Mucosa of descending colon (tissue), 3 donors: ENCODE data around the gene SLC9A9. TPM values are rescaled to one million over a fixed set of nuclear protein-coding genes. Genes with fewer than 3 reads are reported as not detected.
"Not testable (repeated sequence)": the region's sequence is repeated elsewhere in the genome, so short reads cannot be mapped to it uniquely, and the experiment has no call there.

Experiments
- ATAC-seq: fragments of 200-7000 bp; cut with Tn5 transposase; one replicate; pipeline ENCODE4 v1.9.1; 2020; ENCODE audit warnings: mild to moderate bottlenecking, moderate library complexity
- DNase-seq, 3 donors: peaks; one replicate each; pipeline ENCODE4 v3.0.0-alpha.2; 2020
- H3K36me3 ChIP-seq: fragments of 200-600 bp; one replicate; pipeline ENCODE4 v1.8.0; 2021; ENCODE audit warnings: low read depth, mild to moderate bottlenecking
- H3K4me1 ChIP-seq: fragments of 200-600 bp; one replicate; pipeline ENCODE4 v1.8.0; 2021; ENCODE audit warnings: low read depth, mild to moderate bottlenecking
- H3K4me3 ChIP-seq: fragments of 200-600 bp; one replicate; pipeline ENCODE4 v1.8.0; 2021; ENCODE audit warnings: mild to moderate bottlenecking
- H3K9me3 ChIP-seq: fragments of 200-600 bp; one replicate; pipeline ENCODE4 v1.8.0; 2021; ENCODE audit warnings: mild to moderate bottlenecking
- intact Hi-C, 2 donors: fragments of 100-400 bp; cut with DNase I in 1 of 2; cut with micrococcal nuclease in 1 of 2; formaldehyde crosslinking; loops; one replicate each; pipeline versions ENCODE4 v1.11.0 to v1.11.1; 2022; cut with DNase I, micrococcal nuclease
- total RNA-seq, 3 donors: library from RNA; stranded (reverse); fragmentation: NEBNext Ultra II Directional in 2 of 3; extraction: Animal tissue kit (Norgen Biotek cat#: 25700) in 2 of 3; gene quantifications; one replicate each; pipeline versions ENCODE4 v1.2.1 to v1.2.4, GENCODE V29; 2021 to 2023
- TF ChIP-seq, protein P1 (sequence below): fragments of 200-600 bp; IDR thresholded peaks from one replicate; pipeline ENCODE4 v1.8.0; 2022; ENCODE audit warnings: antibody characterized with exemption, mild to moderate bottlenecking
- donor health status: DM: no; HTN: no; CAD: no; lungs with moderate emphysema.
- donor health status: DM: no; HTN: no; CAD: no.
- donor health status: DM: no; HTN: yes; CAD: no.

Gene SLC9A9
- total RNA-seq, 3 donors from 2014 or later = 3.2 to 18.2 (median 6.8) TPM

DNA sequence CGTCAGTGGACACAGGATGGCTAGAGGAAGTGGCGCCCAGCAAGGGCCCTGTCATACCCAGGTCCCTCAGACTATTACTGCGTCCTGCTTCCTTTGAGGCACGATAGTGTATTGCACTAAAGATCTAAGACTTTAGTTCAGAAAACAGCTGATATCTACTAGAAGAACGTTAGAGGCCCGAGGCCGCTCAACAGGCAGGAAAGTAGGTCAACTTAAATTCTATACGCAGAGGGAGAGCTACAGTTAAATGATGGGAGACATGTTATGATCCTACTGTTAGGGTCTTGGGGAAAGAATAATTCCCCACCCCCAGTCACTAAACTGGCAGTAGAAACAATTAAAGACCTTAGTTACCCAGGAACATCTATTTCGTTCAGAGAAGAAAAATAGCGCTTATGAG, 410.9 kb downstream of the SLC9A9 start:
- Histone ChIP-seq H3K4me1 (peaks cover 9% of the 10 kb centered on the region), H3K36me3 (no peaks in the 10 kb centered on the region), H3K9me3 (no peaks in the 10 kb centered on the region), H3K4me3 (no peak overlapping the region)
- ATAC-seq (no peak), DNase-seq (no peak)
- intact Hi-C loops = no loop called here
- TF ChIP-seq, protein P1, sequence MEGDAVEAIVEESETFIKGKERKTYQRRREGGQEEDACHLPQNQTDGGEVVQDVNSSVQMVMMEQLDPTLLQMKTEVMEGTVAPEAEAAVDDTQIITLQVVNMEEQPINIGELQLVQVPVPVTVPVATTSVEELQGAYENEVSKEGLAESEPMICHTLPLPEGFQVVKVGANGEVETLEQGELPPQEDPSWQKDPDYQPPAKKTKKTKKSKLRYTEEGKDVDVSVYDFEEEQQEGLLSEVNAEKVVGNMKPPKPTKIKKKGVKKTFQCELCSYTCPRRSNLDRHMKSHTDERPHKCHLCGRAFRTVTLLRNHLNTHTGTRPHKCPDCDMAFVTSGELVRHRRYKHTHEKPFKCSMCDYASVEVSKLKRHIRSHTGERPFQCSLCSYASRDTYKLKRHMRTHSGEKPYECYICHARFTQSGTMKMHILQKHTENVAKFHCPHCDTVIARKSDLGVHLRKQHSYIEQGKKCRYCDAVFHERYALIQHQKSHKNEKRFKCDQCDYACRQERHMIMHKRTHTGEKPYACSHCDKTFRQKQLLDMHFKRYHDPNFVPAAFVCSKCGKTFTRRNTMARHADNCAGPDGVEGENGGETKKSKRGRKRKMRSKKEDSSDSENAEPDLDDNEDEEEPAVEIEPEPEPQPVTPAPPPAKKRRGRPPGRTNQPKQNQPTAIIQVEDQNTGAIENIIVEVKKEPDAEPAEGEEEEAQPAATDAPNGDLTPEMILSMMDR = no peak

DNA sequence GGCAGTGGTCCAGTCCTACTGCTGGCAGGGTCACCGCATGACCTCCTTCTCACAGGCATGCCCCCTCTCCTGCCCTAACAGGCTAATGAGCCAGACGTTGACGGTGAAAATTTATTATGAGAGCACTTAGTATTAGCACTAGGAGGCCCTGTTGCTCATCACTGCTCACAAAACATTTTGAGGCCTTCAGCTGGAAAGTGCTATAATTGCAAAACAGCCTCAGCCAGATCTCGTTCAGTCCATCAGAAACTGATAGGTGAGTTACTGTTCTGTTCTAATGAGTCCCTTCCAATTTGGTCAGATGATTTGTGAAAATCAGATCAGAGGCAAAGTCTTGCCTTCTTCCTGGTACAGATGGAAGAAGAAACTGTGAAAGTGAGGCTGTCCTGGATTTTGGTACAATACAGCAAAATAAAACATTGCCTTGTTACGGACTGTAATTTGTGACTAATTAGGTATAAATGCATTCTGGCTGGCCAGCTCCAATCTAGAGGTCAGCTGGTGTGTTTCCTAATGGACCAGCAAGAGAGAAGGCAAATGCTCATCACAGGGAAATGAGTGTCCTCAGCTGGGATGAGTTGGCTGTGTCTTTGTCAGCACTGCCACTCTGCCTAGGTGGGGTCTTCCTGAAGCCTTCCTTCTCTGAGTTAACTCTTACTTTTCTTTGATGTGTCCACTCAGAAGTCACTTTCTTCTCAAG, 411.9 kb downstream of the SLC9A9 start:
- ATAC-seq = no peak
- H3K4me1 ChIP-seq = peaks cover 11% of the 10 kb centered on the region
- no peaks in the 10 kb centered on the region for H3K9me3 ChIP-seq
- H3K4me3 ChIP-seq = no peak overlapping the region
- DNase-seq = no peak
- no peaks in the 10 kb centered on the region for H3K36me3 ChIP-seq
- TF ChIP-seq, protein P1 = no peak
- intact Hi-C loops = no loop called here

DNA sequence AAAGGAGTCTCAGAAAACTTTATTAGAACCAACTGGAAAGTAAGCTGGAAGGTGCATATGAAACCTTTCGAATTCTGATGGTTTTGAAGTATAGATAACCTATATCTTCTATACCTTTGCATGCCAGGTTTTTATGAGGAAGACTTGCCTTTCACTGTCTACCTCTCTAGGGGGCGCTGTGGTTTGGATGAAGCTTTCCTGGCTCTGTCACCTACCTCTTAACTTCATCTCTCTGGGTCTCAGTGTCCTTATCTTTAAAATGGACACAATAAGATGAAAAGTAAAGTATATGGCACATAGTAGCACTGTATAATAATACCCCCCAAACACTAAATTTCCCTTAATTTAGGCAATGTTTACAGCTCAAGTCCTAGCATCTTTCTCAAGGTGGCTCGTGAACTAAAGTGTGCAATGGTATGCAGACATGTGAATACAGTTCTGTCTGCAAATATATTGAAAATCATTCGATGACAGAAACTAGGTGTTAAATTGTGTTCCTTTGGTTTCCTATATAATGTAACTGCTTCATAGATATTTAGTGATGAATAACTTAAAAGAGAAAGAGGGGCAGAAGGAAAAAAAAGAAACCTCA, 414.4 kb downstream of the SLC9A9 start:
- H3K36me3 ChIP-seq = no peaks in the 10 kb centered on the region
- ATAC-seq (peak; percentile 52), DNase-seq (peak in 1 of 3 donors; percentile 53)
- H3K9me3 ChIP-seq = no peaks in the 10 kb centered on the region
- H3K4me3 ChIP-seq = no peak overlapping the region
- intact Hi-C loops = no loop called here
- H3K4me1 ChIP-seq = peaks cover 11% of the 10 kb centered on the region
- TF ChIP-seq, protein P1 = peak; percentile 11

DNA sequence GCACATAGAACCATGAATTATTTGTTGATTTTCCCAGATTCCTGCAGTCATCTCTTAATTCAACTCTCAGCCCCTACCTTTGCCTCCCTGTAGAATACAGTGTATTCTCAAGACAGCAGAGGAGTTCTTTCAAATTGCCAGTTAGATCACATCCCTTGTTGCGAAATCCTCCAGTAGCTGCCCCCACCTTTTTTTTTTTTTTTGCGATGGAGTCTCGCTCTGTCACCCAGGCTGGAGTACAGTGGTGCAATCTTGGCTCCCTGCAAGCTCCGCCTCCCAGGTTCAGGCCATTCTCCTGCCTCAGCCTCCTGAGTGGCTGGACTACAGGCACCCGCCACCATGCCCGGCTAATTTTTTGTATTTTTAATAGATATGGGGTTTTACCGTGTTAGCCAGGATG, 417.0 kb downstream of the SLC9A9 start:
- H3K9me3 ChIP-seq, H3K4me3 ChIP-seq, H3K36me3 ChIP-seq, DNase-seq, intact Hi-C loops, ATAC-seq: not testable (repeated sequence)
- H3K4me1 ChIP-seq = peaks cover 11% of the 10 kb centered on the region

GRCh38 chr3:143430568-143430967, 417.7 kb downstream of the SLC9A9 start:
- ATAC-seq (no peak), DNase-seq (no peak)
- intact Hi-C loops = no loop called here
- Histone ChIP-seq H3K36me3 (no peaks in the 10 kb centered on the region), H3K4me1 (peaks cover 11% of the 10 kb centered on the region), H3K4me3 (no peak overlapping the region), H3K9me3 (no peaks in the 10 kb centered on the region)
- TF ChIP-seq, protein P1 = no peak
